ENCODE results near the gene CATSPERB.
"Not testable (repeated sequence)": the region's sequence is repeated elsewhere in the genome, so short reads cannot be mapped to it uniquely, and the experiment has no call there.

The CATSPERB gene

DNA sequence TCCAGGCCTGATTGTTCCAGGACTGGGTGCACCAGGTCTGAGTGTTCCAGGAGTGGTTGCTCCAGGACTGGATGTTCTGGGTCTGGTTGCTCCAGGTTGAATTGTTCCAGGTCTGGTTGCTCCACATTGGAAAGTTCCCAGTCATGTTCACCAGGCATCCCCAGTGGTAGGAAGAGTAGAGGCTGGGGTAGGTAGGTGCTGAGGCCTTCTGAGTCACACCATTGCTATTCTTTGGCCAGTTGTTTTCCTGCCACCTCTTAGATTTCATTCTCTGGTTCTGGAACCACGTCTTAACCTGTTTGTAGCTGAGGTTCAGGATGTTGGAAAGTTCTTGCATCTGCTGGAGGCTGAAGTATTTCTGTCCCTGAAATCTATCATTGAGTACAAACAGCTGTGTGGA is 127.3 kb downstream of the CATSPERB start:
- H3K79me2 ChIP-seq (ENCODE audit: control insufficient read depth, insufficient read depth, low read length, poor library complexity); H2AK5ac ChIP-seq (ENCODE audit: low read length): not testable (repeated sequence)
- WGBS (ENCODE audit: extremely low coverage, insufficient coverage, insufficient read length): no CpG with 5 or more reads among the region's 1 CpG

DNA sequence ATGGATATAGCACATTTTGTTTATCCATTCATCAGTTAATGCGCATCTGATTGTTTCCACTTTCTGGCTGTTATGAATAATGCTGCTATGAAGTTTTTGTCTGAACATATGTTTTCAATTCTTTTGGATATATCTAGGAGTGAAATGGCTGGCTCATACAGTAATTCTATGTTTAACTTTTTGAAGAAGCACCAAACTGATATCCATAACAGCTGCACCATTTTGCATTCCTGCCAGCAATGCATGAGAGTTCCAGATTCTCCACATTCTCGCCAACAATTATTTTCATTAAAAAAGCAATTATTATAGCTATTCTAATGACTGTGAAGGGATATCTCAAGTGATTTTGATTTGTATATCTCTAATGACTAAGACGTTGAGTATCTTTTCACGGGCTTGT is 131.9 kb downstream of the CATSPERB start:
- Histone ChIP-seq H3K4ac (ENCODE audit: low read depth, low read length) (no peak overlapping the region), H4K91ac (ENCODE audit: low read depth, low read length) (no peak overlapping the region), H2BK5ac (ENCODE audit: low read depth, low read length, poor library complexity) (no peak overlapping the region), H3K9me3 (ENCODE audit: insufficient read depth, low read depth, low read length) (no peaks in the 10 kb centered on the region), H3K36me3 (ENCODE audit: control insufficient read depth in 1 of 2, insufficient read depth in 2 of 2, low read length in 2 of 2) (no peaks in the 10 kb centered on the region), H4K12ac (ENCODE audit: low read depth, low read length) (no peak overlapping the region), H3K79me1 (ENCODE audit: low read length) (no peaks in the 10 kb centered on the region), H3K79me2 (ENCODE audit: control insufficient read depth, insufficient read depth, low read length, poor library complexity) (no peaks in the 10 kb centered on the region), H3K27ac (ENCODE audit: low read depth, low read length) (no peak overlapping the region), H3K18ac (ENCODE audit: low read length) (no peak overlapping the region), H3K4me2 (ENCODE audit: low read length) (no peak overlapping the region), H3K27me3 (ENCODE audit: insufficient read depth, low read length) (no peaks in the 10 kb centered on the region), H3K23ac (ENCODE audit: low read length) (no peak overlapping the region), H2BK120ac (ENCODE audit: insufficient read depth, low read length, poor library complexity) (no peak overlapping the region), H3K14ac (ENCODE audit: low read length) (no peak overlapping the region), H2AK5ac (ENCODE audit: low read length) (no peak overlapping the region), H2AFZ (ENCODE audit: insufficient read depth, low read length, poor library complexity) (no peak overlapping the region), H3K9ac (ENCODE audit: low read length) (no peak overlapping the region), H3K4me3 (ENCODE audit: low read depth, low read length) (no peak overlapping the region), H3K4me1 (ENCODE audit: control insufficient read depth in 1 of 2, insufficient read depth in 2 of 2, low read length in 2 of 2) (no peaks in the 10 kb centered on the region), H4K8ac (ENCODE audit: low read depth, low read length) (no peak overlapping the region), H2BK12ac (ENCODE audit: low read length) (no peak overlapping the region)
- WGBS (ENCODE audit: extremely low coverage, insufficient coverage, insufficient read length): no CpG with 5 or more reads among the region's 4 CpGs
- DNase-seq: no peak

More for the DNA sequence above, 127.3 kb downstream of the CATSPERB start:
- not testable (repeated sequence) for H3K23ac ChIP-seq (ENCODE audit: low read length); H2BK5ac ChIP-seq (ENCODE audit: low read depth, low read length, poor library complexity); H3K4ac ChIP-seq (ENCODE audit: low read depth, low read length); H3K18ac ChIP-seq (ENCODE audit: low read length); H3K36me3 ChIP-seq (ENCODE audit: control insufficient read depth in 1 of 2, insufficient read depth in 2 of 2, low read length in 2 of 2); H4K12ac ChIP-seq (ENCODE audit: low read depth, low read length); H3K4me2 ChIP-seq (ENCODE audit: low read length); H3K14ac ChIP-seq (ENCODE audit: low read length); H2AFZ ChIP-seq (ENCODE audit: insufficient read depth, low read length, poor library complexity); H2BK120ac ChIP-seq (ENCODE audit: insufficient read depth, low read length, poor library complexity); H3K4me1 ChIP-seq (ENCODE audit: control insufficient read depth in 1 of 2, insufficient read depth in 2 of 2, low read length in 2 of 2); H4K8ac ChIP-seq (ENCODE audit: low read depth, low read length); H3K9me3 ChIP-seq (ENCODE audit: insufficient read depth, low read depth, low read length); H2BK12ac ChIP-seq (ENCODE audit: low read length); H3K79me1 ChIP-seq (ENCODE audit: low read length); H4K91ac ChIP-seq (ENCODE audit: low read depth, low read length); H3K4me3 ChIP-seq (ENCODE audit: low read depth, low read length); H3K27me3 ChIP-seq (ENCODE audit: insufficient read depth, low read length); H3K9ac ChIP-seq (ENCODE audit: low read length)
- peak overlapping the region; percentile 61 for H3K27ac ChIP-seq (ENCODE audit: low read depth, low read length)
- DNase-seq: peak in 1 of 2 donors; percentile 42

DNA sequence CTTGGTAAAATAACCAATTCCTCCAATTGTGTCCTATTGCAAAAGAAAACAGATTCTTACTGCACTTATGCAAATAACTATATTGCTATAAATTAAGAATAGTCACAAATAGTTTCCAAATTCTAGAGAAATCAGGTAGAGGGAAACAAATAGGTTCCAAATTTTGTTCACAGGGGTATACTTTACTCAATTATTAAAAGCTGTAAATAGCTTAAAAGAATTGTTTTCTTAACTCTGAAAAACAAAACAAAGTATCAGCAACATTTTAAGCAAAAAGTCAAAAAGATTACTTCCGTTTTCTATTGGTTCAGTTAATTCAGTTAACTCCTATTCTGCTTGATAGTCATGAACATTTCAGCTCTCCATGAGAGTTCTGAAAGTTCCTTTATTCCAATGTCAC is 136.2 kb downstream of the CATSPERB start:
- no peak overlapping the region for H3K4me3 ChIP-seq (ENCODE audit: low read depth, low read length)
- no peak overlapping the region for H2BK12ac ChIP-seq (ENCODE audit: low read length)
- H4K91ac ChIP-seq (ENCODE audit: low read depth, low read length): no peak overlapping the region
- H3K4me2 ChIP-seq (ENCODE audit: low read length): no peak overlapping the region
- H3K18ac ChIP-seq (ENCODE audit: low read length): no peak overlapping the region
- no peak overlapping the region for H2AFZ ChIP-seq (ENCODE audit: insufficient read depth, low read length, poor library complexity)
- no peak overlapping the region for H2BK120ac ChIP-seq (ENCODE audit: insufficient read depth, low read length, poor library complexity)
- H4K8ac ChIP-seq (ENCODE audit: low read depth, low read length): no peak overlapping the region
- no peaks in the 10 kb centered on the region for H3K9me3 ChIP-seq (ENCODE audit: insufficient read depth, low read depth, low read length)
- no peak overlapping the region for H3K9ac ChIP-seq (ENCODE audit: low read length)
- H3K14ac ChIP-seq (ENCODE audit: low read length): no peak overlapping the region
- H2AK5ac ChIP-seq (ENCODE audit: low read length): no peak overlapping the region
- no peak overlapping the region for H3K23ac ChIP-seq (ENCODE audit: low read length)
- H3K27me3 ChIP-seq (ENCODE audit: insufficient read depth, low read length): no peaks in the 10 kb centered on the region
- no peaks in the 10 kb centered on the region for H3K79me1 ChIP-seq (ENCODE audit: low read length)
- H3K4me1 ChIP-seq (ENCODE audit: control insufficient read depth in 1 of 2, insufficient read depth in 2 of 2, low read length in 2 of 2): no peaks in the 10 kb centered on the region
- WGBS (ENCODE audit: extremely low coverage, insufficient coverage, insufficient read length): no CpG with 5 or more reads among the region's 1 CpG
- no peak overlapping the region for H4K12ac ChIP-seq (ENCODE audit: low read depth, low read length)
- DNase-seq: no peak
- no peak overlapping the region for H3K27ac ChIP-seq (ENCODE audit: low read depth, low read length)
- H3K4ac ChIP-seq (ENCODE audit: low read depth, low read length): no peak overlapping the region
- H3K79me2 ChIP-seq (ENCODE audit: control insufficient read depth, insufficient read depth, low read length, poor library complexity): no peaks in the 10 kb centered on the region
- H2BK5ac ChIP-seq (ENCODE audit: low read depth, low read length, poor library complexity): no peak overlapping the region
- H3K36me3 ChIP-seq (ENCODE audit: control insufficient read depth in 1 of 2, insufficient read depth in 2 of 2, low read length in 2 of 2): no peaks in the 10 kb centered on the region

DNA sequence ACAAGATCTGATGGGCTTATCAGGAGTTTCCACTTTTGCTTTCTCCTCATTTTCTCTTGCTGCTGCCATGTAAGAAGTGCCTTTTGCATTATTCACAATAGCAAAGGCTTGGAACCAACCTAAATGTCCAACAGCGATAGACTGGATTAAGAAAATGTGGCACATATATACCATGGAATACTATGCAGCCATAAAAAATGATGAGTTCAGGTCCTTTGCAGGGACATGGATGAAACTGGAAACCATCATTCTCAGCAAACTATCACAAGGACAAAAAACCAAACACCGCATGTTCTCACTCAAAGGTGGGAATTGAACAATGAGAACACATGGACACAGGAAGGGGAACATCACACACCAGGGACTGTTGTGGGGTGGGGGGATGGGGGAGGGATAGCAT is 137.9 kb downstream of the CATSPERB start:
- not testable (repeated sequence) for H4K91ac ChIP-seq (ENCODE audit: low read depth, low read length); H3K4ac ChIP-seq (ENCODE audit: low read depth, low read length); H3K36me3 ChIP-seq (ENCODE audit: control insufficient read depth in 1 of 2, insufficient read depth in 2 of 2, low read length in 2 of 2); H3K14ac ChIP-seq (ENCODE audit: low read length); H3K9ac ChIP-seq (ENCODE audit: low read length); H3K27me3 ChIP-seq (ENCODE audit: insufficient read depth, low read length); H4K8ac ChIP-seq (ENCODE audit: low read depth, low read length); H2BK5ac ChIP-seq (ENCODE audit: low read depth, low read length, poor library complexity); H2AK5ac ChIP-seq (ENCODE audit: low read length); H3K27ac ChIP-seq (ENCODE audit: low read depth, low read length); H3K18ac ChIP-seq (ENCODE audit: low read length); H3K4me1 ChIP-seq (ENCODE audit: control insufficient read depth in 1 of 2, insufficient read depth in 2 of 2, low read length in 2 of 2); H2BK120ac ChIP-seq (ENCODE audit: insufficient read depth, low read length, poor library complexity); H3K79me2 ChIP-seq (ENCODE audit: control insufficient read depth, insufficient read depth, low read length, poor library complexity); H2BK12ac ChIP-seq (ENCODE audit: low read length); H3K23ac ChIP-seq (ENCODE audit: low read length); H3K4me2 ChIP-seq (ENCODE audit: low read length); H3K4me3 ChIP-seq (ENCODE audit: low read depth, low read length); H2AFZ ChIP-seq (ENCODE audit: insufficient read depth, low read length, poor library complexity); H3K79me1 ChIP-seq (ENCODE audit: low read length); H4K12ac ChIP-seq (ENCODE audit: low read depth, low read length); DNase-seq; H3K9me3 ChIP-seq (ENCODE audit: insufficient read depth, low read depth, low read length)
- WGBS (ENCODE audit: extremely low coverage, insufficient coverage, insufficient read length): no CpG with 5 or more reads among the region's 2 CpGs
